Adipocyte (in vitro differentiated cells): ENCODE measurements around the gene SNAPC5.
"Not testable (repeated sequence)": the region's sequence is repeated elsewhere in the genome, so short reads cannot be mapped to it uniquely, and the experiment has no call there.

Source experiments
- DNase-seq: peaks from one replicate; pipeline ENCODE4 v3.0.0-alpha.2; 2015; ENCODE audit warnings: low read depth
- H3K27me3 ChIP-seq: replicated peaks from 2 replicates; pipeline ENCODE4 v1.7.0; 2013; ENCODE audit warnings: mild to moderate bottlenecking, low read length, moderate library complexity; ENCODE audit not compliant: control insufficient read depth, insufficient read depth
- H3K36me3 ChIP-seq: 2 replicates; pipeline ENCODE4 v1.7.0; 2013; ENCODE audit warnings: low read length, mild to moderate bottlenecking, moderate library complexity; ENCODE audit not compliant: control insufficient read depth, insufficient read depth, severe bottlenecking
- H3K4me1 ChIP-seq: 2 replicates; pipeline ENCODE4 v1.7.0; 2013; ENCODE audit warnings: mild to moderate bottlenecking, low read length, moderate library complexity; ENCODE audit not compliant: control insufficient read depth, insufficient read depth
- H3K4me3 ChIP-seq: 2 replicates; pipeline ENCODE4 v1.7.0; 2013; ENCODE audit warnings: mild to moderate bottlenecking, low read length, moderate library complexity
- H3K9ac ChIP-seq: 2 replicates; pipeline ENCODE4 v1.7.0; 2013; ENCODE audit warnings: mild to moderate bottlenecking, low read length, moderate library complexity
- H3K9me3 ChIP-seq: 2 replicates; pipeline ENCODE4 v1.7.0; 2013; ENCODE audit warnings: mild to moderate bottlenecking, low read length, moderate library complexity; ENCODE audit not compliant: control insufficient read depth

The SNAPC5 gene

DNA sequence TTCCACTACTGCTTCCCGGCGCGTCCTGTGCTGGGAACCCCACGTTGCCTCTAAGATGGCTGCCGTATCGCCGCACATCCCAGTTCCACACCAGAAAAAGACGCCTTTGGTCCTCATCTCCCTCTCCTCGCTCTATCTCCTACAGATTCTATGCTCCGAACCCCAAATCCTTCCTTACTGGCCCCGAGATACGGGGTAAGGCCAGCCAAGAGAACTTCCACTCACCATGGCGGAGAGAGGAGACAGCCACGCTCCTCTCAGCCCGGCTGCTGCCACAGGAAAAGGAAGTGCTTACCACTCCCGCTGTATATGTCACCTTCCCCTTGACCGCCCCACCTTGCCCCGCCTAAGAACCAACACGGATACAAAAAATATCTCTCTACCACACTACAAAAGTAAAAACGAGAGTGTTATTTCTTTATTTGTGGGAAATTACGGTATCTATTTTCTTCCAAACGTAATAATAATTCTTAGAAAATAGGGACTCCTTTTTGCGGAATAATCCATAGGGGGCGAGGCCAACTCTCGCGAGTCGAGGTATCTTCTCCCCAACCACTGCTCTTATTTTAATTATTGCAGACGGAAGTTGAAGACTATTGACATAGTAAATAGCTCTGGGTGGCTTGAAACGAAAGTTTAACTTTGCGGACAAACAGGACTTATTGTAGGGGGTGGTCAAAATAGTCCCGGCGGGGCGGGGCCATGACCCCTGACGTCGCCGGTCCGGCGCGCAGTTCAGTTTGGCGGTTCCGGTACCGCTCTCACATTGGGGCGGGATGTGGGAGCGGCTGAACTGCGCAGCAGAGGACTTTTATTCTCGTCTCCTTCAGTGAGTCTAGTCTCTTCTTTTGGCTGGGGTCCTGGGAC lies 7.2 kb upstream of the SNAPC5 start, which contains the start of the genes RPL4 and ZWILCH:
RPL4 (minus strand) TSS at position 293 of the 867 bp plus-strand sequence; CDS start at position 228, 65 bp downstream.
ZWILCH (plus strand) TSS at position 764 of the 867 bp plus-strand sequence; CDS start at position 777, 13 bp downstream.
- H3K36me3 ChIP-seq = peaks cover 33% of the 10 kb centered on the region

DNA sequence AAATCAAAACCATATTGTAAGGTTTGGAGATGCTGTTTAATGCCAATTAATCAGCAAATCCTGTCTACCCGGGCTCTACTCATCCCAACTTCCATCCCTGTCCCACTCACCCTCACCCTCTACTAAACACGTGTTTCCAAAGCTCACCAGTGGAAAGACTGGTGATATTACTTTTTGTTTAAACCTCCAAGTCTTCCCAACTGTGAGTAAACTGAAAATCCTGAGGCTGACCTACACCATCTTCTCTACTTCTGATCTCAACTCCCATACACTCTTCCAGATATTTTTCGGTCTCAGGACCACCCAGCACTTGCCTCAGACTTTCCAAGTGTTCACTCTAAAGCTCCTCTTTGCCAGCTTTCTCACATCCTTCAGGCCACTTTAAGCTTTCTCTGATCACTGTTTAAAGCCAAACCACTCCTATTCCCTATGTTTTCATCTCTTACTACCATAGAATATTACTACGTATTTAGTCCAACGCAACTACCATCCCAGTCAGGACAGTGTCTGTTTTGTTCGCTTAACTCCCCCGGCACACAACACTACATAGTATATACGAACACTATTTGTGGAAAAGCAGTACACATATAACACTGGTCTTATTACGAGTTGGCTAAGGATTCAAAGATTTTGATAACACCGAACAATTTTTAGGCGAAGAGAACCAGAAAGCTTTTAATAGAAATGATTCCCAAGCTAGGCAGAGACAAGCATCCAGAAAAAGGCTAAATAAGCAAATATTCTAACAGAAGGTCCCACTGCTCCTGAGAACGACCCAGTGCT lies 6.4 kb upstream of the SNAPC5 start:
- Histone ChIP-seq H3K9me3 (no peaks in the 10 kb centered on the region), H3K4me3 (peak overlapping the region; percentile 93), H3K27me3 (no peaks in the 10 kb centered on the region), H3K4me1 (peaks cover 26% of the 10 kb centered on the region), H3K9ac (peak overlapping the region; percentile 98), H3K36me3 (peaks cover 41% of the 10 kb centered on the region)
- peak; percentile 18 for DNase-seq

More for the DNA sequence above, 7.2 kb upstream of the SNAPC5 start, which contains the start of the genes RPL4 and ZWILCH:
- peak within 1 kb of the TSS; percentile 93 for H3K4me3 ChIP-seq
- peak within 1 kb of the TSS; percentile 98 for H3K9ac ChIP-seq
- no peaks in the 10 kb centered on the region for H3K27me3 ChIP-seq
- peaks cover 26% of the 10 kb centered on the region for H3K4me1 ChIP-seq
- DNase-seq = peak; percentile 91
- H3K9me3 ChIP-seq = no peaks in the 10 kb centered on the region

DNA sequence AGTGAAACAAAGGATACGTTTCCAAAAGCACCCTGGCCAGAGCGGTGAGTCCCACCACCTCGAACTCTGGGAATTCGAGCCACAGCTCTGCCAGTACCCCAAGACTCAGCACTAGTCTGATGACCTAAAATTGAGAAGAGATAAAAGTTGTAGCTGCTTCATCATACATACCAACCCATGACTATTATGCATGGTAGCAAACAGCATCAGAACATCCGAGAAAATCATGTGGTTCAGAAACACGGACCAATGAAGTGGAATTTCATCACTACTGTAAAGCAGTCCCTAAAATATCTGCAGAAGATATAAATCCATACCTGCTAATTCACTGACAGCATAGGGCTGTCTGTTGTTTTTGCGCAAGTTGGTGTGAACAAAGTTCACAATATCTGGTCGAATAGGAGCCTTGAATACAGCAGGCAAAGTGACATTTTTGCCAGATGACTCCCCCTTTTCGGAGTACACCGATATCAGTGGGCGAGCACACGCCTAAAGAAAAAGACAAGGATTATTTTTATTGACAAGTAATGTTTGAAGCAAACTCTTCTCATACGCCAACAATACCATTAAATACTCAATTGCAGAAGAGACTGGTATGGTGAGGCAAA lies 5.6 kb upstream of the SNAPC5 start:
- H3K4me1 ChIP-seq = peaks cover 31% of the 10 kb centered on the region
- H3K9ac ChIP-seq = peak overlapping the region; percentile 98
- H3K4me3 ChIP-seq = peak overlapping the region; percentile 93
- H3K36me3 ChIP-seq = peaks cover 49% of the 10 kb centered on the region
- not testable (repeated sequence) for H3K9me3 ChIP-seq, H3K27me3 ChIP-seq
- DNase-seq = peak; percentile 7

DNA sequence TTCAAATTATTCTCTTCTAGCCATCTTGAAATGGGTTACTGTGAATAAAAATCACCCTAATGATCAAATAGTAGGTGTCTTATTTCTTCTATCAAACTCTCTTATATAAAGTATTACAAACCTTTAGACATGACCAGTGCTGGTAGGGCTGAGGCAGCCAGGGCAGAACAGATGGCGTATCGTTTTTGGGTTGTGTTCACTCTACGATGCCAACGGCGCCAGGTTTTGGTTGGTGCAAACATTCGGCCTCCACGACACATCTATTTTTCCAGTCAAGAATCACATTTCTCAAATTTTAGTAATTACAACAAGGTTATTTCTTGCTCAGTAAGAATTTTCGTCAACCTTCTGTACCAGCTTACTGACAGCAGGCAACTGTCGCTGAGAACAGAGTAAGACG lies 4.9 kb upstream of the SNAPC5 start:
- H3K9me3 ChIP-seq = no peaks in the 10 kb centered on the region
- no peaks in the 10 kb centered on the region for H3K27me3 ChIP-seq
- DNase-seq = no peak
- H3K4me1 ChIP-seq = peaks cover 36% of the 10 kb centered on the region
- H3K4me3 ChIP-seq = peak overlapping the region; percentile 93
- peak overlapping the region; percentile 98 for H3K9ac ChIP-seq
- H3K36me3 ChIP-seq = peaks cover 52% of the 10 kb centered on the region

DNA sequence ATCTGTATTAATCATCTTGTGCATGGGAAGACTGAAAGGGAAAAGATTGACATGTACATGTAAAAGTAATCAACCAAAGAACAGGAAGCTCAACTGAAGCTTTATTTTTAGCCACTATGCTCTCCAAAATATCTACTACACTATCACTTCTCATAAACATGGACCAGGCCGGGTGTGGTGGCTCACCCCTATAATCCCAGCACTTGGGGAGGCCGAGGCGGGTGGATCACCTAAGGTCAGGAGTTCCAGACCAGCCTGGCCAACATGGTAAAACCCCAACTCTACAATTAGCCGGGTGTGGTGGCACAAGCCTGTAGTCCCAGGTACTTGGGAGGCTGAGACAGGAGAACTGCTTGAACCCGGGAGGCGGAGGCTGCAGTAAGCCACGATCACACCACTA lies 2.8 kb upstream of the SNAPC5 start:
- H3K9ac ChIP-seq = peak overlapping the region; percentile 21
- DNase-seq, H3K27me3 ChIP-seq, H3K4me3 ChIP-seq, H3K9me3 ChIP-seq: not testable (repeated sequence)
- H3K36me3 ChIP-seq = peaks cover 52% of the 10 kb centered on the region
- peaks cover 36% of the 10 kb centered on the region for H3K4me1 ChIP-seq

DNA sequence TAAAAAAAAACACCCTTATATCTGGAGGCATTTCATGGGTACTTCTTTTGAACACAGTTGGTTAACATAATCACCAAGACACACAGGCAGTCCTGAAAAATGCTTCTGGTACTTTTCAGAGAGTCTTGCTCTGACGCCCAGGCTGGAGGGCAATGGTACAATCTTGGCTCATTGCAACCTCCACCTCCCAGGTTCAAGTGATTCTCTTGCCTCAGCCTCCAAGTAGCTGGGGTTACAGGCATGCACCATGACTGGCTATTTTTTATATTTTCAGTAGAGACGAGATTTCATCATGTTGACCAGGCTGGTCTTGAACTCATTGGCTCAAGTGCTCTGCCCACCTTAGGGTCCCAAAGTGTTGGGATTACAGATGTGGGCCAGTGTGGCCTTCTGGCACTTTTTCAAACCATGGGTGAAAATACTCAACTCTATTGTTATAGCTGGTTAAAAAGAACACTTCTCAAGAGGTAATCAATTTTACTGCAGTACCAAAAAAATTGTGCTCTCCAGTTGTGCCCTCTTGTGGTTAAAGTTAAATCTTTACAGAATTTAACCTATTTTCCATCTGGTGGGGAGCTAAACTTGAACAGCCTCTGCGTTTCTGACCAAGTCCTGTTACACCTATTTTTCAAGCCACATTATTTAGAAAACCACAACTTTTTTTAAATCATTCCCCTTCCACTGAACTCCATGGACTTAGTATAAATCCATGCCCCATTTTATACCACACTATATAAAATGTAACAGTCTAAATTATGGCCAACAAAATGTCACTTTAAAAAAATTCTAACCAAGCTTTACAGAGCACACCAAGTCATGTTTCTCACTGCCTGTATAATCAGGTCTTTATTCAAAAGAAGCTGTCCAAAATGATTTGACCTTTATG lies 1.2 kb upstream of the SNAPC5 start:
- Histone ChIP-seq H3K36me3 (peaks cover 52% of the 10 kb centered on the region), H3K9ac (peak overlapping the region; percentile 93), H3K4me1 (peaks cover 51% of the 10 kb centered on the region), H3K9me3 (no peaks in the 10 kb centered on the region), H3K4me3 (no peak overlapping the region), H3K27me3 (no peaks in the 10 kb centered on the region)
- DNase-seq = peak; percentile 66

DNA sequence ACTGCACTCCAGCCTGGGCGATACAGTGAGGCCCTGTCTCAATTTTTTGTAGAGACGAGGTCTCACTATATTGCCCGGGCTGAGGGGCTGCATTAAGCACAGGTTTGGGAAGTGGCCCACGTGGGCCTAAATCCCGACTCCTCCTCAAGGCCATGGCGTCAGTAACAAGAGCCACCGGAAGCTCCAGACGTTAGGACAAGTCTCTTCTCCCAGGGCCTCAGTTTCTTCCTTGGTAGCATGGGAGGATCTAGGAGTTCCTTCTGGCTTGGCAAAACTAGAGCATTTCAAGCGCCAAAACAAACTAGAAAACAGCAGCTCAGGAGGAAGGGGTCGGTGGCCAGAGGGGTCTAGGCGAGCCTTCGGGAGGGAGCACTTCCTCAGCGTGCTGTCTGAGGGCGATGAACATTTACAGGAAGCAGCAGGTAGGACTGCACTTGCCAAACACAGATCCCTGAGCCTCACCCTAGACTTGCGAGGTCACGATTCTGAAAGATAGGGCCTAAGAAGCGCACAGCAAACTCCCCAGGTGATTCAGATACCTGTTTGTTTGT lies 536 bp downstream of the SNAPC5 start:
- H3K9me3 ChIP-seq = no peaks in the 10 kb centered on the region
- H3K4me3 ChIP-seq = peak overlapping the region; percentile 90
- H3K4me1 ChIP-seq = peaks cover 44% of the 10 kb centered on the region
- H3K9ac ChIP-seq = peak overlapping the region; percentile 93
- no peaks in the 10 kb centered on the region for H3K27me3 ChIP-seq
- no peak for DNase-seq
- peaks cover 52% of the 10 kb centered on the region for H3K36me3 ChIP-seq

DNA sequence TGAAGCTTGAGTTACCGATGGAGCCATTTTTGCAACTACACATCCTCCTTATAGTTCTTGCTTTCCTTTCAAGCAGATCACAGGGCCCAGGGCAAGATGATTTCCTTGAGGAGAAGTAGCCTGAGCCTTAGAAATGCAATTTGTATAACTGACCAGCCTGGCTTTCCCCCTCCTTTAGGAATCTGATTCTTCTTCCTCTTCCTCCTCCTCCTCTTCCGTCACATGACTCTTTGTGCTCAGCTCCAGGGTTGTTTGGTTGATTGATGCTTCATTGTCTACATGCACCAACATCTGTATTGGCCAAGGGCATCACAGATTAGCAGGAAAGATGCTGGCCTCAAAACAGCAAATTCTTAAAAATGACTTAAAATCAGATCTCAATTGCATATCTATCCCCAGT lies 3.3 kb downstream of the SNAPC5 start:
- Histone ChIP-seq H3K9ac (no peak overlapping the region), H3K27me3 (no peaks in the 10 kb centered on the region), H3K9me3 (no peaks in the 10 kb centered on the region), H3K36me3 (peaks cover 52% of the 10 kb centered on the region), H3K4me1 (peaks cover 38% of the 10 kb centered on the region), H3K4me3 (no peak overlapping the region)
- DNase-seq = no peak

DNA sequence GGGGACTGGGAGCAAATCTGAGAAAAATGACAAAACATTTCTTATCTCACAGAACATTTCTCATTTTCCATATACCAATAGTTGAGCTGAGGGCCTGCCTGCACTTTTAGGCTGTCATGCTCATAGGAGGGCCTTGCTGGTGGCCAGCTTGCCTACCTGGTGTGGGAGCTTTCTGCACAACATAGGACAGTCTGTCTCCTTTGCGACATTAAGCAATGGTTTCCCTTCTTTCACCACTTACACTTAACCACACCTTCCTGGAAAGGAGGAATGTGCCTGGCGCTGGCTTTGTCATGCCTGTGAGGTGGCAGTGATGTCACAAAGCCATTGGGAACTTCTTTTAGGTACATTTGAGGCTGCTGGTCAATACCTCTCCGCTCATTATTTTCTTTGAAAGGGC lies 5.7 kb downstream of the SNAPC5 start:
- no peaks in the 10 kb centered on the region for H3K9me3 ChIP-seq
- peaks cover 24% of the 10 kb centered on the region for H3K4me1 ChIP-seq
- no peak overlapping the region for H3K9ac ChIP-seq
- no peak for DNase-seq
- peaks cover 57% of the 10 kb centered on the region for H3K36me3 ChIP-seq
- H3K4me3 ChIP-seq = no peak overlapping the region
- no peaks in the 10 kb centered on the region for H3K27me3 ChIP-seq

DNA sequence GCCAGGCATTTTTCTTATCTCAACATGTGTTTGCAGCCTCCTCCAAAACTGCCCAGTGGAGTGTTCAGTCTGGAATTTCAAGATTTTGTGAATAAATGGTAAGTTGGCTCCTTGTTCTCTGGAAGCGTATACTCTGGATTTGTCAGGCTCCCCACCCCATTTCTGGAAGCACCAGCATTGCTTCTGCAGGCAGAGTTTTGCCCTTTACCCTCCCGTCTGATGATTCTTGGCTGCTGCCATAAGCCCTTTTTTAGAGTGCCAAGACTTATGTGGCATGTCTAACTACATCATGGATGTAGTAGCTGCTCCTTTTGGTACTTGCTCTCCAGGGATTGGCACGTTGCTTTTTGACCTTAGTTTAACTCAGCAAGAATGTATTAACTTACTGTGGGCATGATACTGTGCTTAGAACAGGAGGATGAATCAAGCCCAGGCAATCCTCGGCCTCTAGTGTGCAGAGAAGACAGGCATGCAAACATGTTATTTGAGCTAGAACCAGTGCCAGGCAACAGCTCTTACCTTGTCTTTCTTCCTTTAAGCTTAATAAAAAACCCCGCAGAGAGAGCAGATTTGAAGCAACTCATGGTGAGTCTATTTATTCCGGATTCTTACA lies 8.3 kb downstream of the SNAPC5 start:
- peaks cover 57% of the 10 kb centered on the region for H3K36me3 ChIP-seq

More for the DNA sequence above, 8.3 kb downstream of the SNAPC5 start:
- H3K9me3 ChIP-seq = no peaks in the 10 kb centered on the region
- H3K9ac ChIP-seq = no peak overlapping the region
- no peak overlapping the region for H3K4me3 ChIP-seq
- no peak for DNase-seq
- peaks cover 12% of the 10 kb centered on the region for H3K4me1 ChIP-seq
- H3K27me3 ChIP-seq = no peaks in the 10 kb centered on the region
